Femur (tissue), 1 donor: ENCODE results near the gene FBN1.

ENCODE experiments used
- DNase-seq: peaks from one replicate; pipeline ENCODE4 v3.0.0-alpha.2; 2017

The FBN1 gene

DNA sequence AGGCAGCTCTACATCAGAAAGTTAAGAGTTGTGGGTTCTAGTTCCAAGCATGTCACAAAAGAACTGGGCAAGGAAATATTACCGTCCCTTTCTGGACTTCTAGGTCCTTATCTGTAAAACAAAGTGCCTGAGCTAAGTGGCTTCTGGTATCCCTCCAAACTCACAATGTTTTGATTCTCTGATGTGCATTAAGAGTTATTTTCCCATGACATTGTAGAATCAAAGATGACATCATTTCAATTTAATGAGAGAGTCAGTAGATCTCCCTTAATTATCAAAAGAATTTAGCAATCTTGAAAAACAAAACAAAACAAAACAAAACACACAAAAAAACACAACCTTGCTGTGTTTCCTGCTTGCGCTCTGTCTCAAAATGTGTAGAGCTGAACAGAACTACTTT is 225.6 kb downstream of the FBN1 start:
- DNase-seq: no peak

DNA sequence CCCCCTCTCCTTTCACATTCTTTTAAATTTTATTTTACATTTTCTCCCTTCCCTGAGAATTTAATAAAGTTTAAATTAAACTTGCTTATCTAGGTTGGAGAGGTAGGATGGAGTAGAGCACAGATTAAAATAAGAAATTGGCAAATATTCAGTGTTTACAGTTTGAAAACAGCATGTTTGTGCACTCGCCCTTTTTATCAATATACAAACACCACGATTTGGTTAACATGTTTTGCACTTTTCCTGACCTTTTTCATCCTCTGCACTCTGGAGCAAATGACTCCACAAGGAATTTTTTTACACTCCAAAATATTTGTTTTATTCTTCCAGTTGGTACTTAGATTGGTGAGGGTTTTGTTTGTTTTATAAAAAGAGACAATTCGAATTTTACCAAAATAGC is 227.2 kb downstream of the FBN1 start:
- DNase-seq: no peak

DNA sequence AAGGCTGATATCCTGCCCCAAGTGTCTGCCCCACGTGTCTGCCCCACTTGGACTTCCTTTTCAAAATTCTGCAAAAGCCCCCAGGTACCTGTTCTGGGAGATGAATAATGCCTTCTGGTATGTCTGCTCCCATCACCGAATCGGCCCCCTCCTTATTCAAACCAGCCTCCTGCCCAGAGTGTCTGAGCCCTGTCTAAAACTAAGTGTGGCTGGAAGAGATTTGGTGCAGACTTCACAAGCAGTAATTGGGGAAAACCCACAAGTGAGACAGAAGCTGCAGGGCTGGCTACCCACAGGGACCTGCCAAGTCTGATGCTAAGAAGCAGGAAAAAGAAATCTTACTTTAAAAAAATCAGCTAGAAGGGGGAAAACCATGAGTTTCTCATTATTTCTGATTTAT is 229.2 kb downstream of the FBN1 start:
- DNase-seq: peak; percentile 37

GRCh38 chr15:48415036-48415886 is 230.2 kb downstream of the FBN1 start:
- no peak for DNase-seq

GRCh38 chr15:48414015-48414414 is 231.5 kb downstream of the FBN1 start:
- DNase-seq: no peak

GRCh38 chr15:48413304-48413703 is 232.2 kb downstream of the FBN1 start:
- no peak for DNase-seq

DNA sequence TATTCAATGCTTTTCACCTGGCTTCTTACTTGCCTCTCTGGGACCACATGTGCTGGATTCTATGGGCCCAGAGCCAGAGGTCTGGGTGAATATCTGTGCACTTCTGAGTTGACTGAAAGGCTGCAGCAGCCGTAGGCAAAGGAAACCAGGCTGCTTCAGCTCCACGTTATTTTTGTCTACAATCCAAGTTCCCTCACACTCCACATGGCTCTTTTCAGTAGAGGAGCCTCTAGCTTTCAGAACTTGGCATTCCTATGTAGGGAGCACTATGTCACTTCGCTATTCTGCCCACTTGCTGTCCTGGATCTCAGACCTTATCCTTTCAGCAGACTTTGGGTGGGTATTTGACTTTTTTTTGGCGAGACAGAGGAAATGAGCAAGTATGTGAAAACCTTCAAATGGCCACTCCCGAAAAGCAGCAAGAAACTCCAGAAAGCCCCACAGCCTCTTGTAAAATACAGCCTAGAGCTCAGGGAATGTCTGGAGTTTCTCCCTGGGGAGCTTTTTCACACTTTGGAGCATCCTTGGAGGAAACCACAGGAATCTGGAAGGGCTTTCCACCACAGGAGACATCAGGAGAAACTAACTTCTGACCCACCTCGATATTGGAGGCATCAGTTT is 233.4 kb downstream of the FBN1 start:
- DNase-seq: no peak

GRCh38 chr15:48409623-48410022 is 235.9 kb downstream of the FBN1 start:
- no peak for DNase-seq

- DNase-seq: no peak
These were observed 237.2 kb downstream of the FBN1 start for GRCh38 chr15:48408327-48408726.

GRCh38 chr15:48407646-48408045 is 237.9 kb downstream of the FBN1 start:
- DNase-seq: no peak

GRCh38 chr15:48406911-48407310 is 238.6 kb downstream of the FBN1 start:
- DNase-seq: no peak

DNA sequence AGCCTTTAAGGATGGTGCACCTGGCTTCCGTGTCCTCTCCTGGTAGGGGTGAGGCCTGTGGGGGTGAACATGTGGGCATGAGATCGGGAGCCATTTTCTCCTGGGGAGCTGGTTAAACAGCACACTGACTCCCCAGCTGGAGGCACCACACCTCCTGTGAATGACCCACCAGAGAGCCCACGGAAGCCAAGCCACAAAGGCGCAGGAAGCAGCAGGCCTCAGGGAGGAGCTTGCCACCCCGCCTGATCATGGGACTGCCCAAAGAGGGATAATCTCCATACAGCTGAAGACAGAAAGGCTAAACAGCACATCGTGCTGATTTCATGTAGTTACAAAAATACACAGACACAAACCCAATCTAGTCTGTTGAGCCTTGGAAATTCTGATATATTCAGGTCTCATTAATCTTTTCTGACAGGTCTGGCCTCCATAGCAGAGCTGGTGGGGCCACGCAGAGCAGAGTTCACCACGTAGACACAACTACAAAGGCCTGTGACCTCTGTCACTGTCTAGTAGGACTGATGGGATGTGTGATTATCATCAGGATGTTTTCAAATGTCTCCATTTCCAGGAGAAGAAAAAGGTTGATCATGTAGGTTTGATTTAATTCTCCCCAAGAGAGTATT is 239.1 kb downstream of the FBN1 start:
- DNase-seq: no peak

DNA sequence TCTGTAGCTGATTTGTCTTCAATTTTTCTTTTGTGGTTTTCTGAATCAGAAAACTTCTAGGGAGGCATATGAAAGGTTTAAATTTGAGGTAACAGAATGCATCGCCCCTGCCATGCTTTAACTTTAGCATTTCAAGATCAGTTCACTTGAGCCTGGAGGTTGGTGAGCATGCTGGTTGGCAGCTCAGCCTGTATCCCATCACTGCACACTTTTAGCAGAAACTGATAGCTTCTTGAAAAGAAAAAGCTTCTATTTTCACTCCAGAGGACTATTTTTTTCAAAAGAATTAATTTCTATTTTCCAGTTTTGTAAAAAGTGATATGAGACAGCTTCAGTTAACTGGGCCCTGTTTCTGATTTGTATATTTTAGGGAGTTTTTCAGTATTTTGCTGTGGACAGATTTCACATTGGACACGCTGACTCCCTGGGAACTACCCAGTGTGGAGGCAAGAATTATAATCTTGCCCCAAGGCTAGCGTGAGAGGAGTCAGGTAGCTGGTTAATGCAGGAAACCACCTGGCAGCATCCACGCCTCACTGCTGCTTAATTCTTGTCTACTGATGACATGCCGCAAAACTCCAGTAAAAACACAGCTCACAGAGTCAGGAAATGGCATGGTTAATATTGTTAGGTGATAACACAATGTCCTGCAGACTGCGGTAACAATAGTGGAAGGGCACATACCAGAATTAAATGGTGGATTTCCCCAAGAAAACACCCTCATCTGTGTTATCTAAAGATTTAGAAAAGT is 242.9 kb downstream of the FBN1 start:
- no peak for DNase-seq

DNA sequence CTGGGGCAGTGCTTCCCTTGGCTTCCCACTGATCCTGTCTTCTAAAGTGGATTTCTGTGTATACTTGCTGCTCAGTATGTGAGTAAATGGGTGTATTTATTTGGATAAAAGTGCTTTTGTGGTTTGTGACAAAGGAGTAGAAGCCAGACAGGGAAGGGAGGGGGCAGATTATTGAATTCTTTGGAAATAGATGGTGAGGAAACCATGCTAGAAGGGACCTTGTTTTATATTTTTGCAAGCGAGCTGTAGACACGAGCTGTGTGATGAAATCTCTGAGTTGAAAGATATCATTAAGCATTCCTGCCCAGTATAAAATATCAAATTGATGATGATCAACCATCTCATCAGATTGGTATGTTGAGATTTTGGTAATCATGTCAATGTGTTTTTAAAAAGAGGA is 245.4 kb downstream of the FBN1 start:
- no peak for DNase-seq

- DNase-seq: peak; percentile 77
These were observed 247.7 kb downstream of the FBN1 start for GRCh38 chr15:48397841-48398240.

GRCh38 chr15:48396020-48396419 is 249.5 kb downstream of the FBN1 start:
- no peak for DNase-seq

- peak; percentile 72 for DNase-seq
These were observed 249.9 kb downstream of the FBN1 start for GRCh38 chr15:48395521-48396011.

GRCh38 chr15:48394970-48395369 is 250.5 kb downstream of the FBN1 start:
- no peak for DNase-seq

DNA sequence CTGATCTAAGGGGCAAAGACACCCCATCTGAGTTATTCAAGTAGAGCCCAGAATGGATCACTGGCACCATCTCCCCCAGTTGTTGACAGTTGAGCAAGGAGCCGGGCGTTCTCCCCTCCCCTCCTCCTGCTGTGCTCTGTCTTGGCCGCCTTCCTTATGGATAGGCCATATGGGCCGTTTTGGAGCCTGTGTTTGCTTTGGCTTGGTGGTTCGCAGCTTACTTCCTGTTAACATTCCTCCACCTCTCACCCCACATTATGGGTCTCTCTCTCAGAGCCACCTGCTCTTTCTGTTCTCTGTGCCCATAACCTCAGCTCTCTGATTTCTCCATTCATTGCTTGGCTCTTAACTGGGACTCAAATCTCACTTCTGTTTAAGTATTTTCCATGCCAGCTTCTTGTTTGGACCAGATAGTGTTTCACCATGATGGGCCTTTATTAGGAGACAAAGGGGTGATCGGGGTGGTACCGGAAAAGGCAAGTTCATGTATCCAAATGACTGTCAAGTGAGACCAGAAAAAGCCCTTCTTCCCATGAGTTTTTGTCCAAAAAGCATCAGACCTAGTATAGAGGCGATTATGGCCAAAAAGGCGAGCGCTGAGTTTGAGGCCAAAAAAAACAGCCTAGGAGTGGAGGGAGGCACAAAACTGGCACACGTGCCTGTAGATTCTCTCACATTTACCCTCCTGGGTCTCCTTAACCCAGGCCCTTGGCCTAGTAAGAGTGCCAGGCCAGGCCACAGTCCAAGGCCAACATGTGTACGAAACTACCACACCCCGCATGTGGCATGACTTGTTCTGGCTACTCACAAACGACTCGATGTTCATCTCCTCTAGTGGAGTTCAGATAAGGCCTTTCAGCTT is 251.6 kb downstream of the FBN1 start:
- DNase-seq: peak; percentile 88

DNA sequence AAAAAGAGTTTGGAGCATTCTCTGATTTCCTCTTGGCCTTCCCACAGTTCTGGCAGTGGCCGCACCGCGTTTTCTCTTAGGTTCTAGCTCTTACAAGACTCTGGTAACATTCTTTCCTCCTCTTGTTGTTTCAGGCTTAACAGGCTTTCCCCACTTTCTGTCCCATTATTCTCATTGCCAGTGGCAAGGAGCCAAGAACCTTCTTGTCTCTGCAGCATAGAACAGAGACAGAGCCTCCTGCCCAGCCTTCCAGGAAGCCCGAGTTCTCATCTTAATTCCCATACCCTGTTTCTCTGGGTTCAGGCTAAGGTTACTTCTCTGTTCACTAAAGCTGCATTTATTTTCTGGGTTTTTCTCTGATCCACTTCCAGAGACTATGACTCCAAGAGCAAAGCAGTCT is 253.2 kb downstream of the FBN1 start:
- DNase-seq: peak; percentile 83

DNA sequence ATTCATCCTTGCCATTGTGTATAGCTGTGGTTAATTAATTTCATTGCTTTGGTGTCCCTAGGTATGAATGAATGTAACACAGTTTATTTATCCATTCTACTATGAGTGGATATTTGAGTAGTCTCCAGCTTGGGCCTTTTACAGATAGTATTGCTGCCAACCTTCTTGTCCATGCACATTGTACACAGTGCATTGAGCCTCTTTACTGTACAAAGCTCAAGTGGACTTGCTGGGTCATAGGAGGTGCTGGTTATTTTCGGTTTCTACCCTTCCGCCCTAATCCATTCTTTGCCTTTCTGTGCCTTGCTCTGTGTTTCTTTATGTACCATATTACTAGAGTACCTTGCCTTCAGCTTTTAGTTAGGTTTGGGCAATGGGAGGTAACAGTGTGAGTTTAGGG is 253.6 kb downstream of the FBN1 start:
- DNase-seq: no peak

GRCh38 chr15:48389691-48390143 is 255.8 kb downstream of the FBN1 start:
- peak; percentile 33 for DNase-seq
